ENCODE results near the gene COMMD9.
A peak's percentile ranks its signal among the peaks of the same experiment; 100 is the strongest.

Gene COMMD9

DNA sequence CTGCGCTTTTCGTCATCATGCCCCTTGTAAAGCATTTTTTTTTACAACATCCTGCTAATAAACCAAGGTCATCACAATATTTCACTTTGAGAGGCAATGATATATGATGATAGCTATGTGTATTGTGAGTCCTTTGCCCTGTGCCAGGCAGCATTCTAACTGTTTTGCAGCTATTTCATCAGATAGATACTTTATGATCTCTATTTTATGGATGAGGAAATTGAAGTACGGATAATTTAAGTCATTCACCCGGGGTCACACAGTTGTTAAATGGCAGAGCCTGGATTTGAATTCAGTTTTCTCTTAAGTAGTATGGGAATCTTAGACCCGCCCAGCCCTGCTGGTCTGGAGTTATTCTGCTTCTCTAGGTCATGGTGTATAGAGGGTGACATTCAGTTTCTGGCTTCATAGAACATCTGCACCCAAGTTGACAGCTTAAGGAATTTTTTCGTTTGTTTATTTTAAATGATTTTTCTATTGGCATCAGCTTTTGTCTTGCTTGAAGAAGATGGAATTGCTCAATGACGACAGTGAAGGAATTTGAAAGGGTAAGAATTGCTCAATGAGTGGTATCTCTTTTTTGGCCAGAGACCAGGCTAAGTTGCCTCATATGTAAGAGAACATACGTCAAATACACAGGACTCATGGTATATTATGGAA lies 7.8 kb upstream of the COMMD9 start:
- peak; percentile 61 for DNase-seq (ENCODE audit: low spot score)

- DNase-seq (ENCODE audit: low spot score) = no peak
Observed at GRCh38 chr11:36295926-36296325, 6.7 kb upstream of the COMMD9 start, which contains the start of gene PRR5L. Gene PRR5L (plus strand): TSS chr11:36296288. CDS start chr11:36401122, 104,834 bp downstream.

GRCh38 chr11:36292311-36292722 lies 3.1 kb upstream of the COMMD9 start:
- peak; percentile 77 for DNase-seq (ENCODE audit: low spot score)

DNA sequence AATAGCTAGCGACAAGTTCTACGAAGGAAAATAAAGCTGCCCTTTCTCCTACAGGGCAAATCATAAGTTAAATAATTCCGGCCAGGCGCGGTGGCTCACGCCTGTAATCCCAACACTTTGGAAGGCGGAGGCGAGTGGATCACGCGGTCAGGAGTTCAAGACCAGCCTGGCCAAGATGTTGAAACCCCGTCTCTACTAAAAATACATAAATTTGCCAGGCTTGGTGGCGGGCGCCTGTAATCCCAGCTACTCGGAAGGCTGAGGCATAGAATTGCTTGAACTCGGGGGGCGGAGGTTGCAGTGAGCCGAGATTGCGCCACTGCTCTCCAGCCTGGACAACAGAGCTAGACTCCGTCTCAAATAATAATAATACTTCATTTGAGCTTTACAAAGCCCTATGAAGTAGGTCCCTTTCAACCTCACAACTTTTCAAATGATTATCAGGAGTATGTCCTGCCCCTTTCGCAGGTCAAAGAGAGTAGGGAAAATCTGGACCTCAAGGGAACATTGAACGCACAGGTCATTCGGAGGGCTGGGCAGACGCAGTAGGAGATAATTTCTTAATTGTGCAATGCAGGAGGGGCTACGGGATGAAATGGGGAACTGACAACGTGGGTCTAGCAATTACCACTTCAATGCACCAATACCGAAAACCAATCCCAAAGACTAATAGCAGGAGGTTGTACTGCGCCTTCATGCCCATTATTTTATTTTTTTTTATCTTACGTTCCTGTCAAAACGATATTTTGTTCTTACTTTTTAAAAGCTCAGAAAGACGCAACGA lies 590 bp downstream of the COMMD9 start:
- DNase-seq (ENCODE audit: low spot score) = no peak

DNA sequence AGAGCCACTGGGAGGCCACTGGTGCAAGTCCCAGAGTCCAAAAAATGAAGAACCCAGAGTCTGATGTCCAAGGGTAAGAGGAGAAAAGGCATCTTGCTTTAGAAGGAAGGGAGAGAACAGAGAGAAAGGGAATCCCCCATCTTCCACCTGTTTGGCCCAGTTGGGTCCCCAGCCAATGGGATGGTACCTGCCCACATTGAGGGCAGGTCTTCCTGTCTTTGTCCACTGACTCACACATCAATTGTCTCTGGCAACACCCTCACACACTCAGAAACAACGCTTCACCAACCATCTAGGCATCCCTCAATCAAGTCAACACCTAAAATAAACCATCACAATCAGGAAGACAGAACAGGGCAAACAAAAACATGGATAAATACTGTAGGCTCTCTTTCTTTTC lies 6.3 kb downstream of the COMMD9 start:
- no peak for DNase-seq (ENCODE audit: low spot score)

GRCh38 chr11:36281850-36282249 lies 7.4 kb downstream of the COMMD9 start:
- DNase-seq (ENCODE audit: low spot score) = no peak

- DNase-seq (ENCODE audit: low spot score) = peak; percentile 27
Observed at GRCh38 chr11:36280531-36280930, 8.7 kb downstream of the COMMD9 start.

DNA sequence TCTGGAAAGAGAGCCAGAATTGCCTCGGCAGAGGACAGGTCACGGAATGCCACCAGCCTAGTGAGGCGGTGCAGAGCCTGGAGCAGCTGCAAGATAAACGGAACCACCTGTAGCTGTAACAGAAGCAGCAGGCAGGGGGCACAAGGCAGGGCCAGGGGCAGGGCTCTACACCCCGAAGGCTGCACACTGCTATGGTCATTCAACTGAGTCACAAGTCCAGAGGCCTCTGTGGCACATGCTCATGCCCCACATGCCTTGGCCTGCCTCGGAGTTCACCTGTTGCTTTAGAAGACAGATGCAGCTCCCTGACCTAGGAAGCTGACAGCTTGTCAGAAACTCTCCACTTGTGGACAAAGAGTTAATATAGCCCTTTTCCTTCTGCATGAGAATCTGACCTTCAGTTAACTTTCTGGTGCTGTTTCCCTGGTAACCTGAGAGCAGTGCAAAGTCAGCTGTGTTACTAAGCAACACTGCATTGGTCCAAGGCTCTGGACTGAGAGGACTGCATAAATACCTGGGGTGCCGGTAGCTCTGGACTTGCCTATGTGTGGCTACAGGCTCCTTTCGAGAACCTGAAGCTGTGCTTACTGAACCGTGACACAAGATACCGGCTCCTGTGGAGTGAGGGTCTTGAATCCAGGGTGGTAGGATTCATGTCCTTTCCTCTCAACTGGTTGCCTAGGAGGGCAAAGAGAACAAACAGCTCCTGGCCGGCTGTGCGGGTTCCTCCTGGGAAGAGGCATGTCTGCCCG lies 10.5 kb downstream of the COMMD9 start:
- DNase-seq (ENCODE audit: low spot score) = no peak

DNA sequence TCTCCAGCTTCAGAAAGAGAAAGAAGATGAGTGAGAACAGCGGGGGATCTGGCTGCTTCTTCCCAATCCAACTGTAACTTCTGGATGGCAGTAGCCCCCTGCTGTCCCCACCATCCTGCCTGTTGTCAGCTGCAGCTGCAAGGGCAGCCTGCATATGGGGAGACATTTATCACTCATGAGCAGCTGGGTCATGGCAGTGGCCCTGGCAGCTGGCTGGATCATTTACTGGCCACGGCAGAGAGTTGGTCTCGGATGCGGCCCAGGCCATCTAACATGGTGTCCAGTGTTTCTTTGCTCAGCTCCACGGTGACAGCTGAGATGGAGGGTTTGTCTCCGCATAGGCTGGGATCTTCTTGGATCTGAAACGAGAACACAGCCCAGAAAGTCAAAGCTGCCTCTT lies 14.8 kb downstream of the COMMD9 start:
- no peak for DNase-seq (ENCODE audit: low spot score)

- DNase-seq (ENCODE audit: low spot score) = no peak
Observed at GRCh38 chr11:36273110-36273509, 16.1 kb downstream of the COMMD9 start.

DNA sequence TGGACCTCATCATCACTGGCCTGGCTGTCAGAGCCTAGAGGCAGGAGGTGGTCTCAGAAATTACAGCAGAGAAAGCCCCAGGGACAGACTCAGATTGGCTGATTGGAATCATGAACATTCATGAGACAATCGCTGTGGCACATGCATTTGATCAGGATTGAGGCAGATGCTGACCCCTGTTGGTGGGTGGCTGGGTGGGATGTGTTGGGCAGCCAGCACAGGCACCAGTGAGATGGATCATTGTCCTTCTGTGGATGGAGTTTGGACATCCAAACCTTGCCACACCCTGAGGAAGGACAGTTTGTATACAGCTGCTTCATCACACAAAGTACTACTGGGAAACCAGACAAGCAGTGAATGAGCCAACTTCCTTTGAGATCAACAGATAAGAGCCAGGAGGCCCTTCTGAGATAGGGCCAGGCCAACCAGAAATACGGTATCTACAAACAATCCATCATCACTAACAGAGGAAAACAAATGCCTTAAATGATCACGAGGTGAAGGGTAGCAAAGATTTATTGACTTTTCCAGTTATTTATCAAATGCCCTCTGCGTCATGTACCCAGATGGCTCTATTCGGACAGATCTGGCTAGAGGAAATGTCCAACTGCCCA lies 17.3 kb downstream of the COMMD9 start:
- no peak for DNase-seq (ENCODE audit: low spot score)

DNA sequence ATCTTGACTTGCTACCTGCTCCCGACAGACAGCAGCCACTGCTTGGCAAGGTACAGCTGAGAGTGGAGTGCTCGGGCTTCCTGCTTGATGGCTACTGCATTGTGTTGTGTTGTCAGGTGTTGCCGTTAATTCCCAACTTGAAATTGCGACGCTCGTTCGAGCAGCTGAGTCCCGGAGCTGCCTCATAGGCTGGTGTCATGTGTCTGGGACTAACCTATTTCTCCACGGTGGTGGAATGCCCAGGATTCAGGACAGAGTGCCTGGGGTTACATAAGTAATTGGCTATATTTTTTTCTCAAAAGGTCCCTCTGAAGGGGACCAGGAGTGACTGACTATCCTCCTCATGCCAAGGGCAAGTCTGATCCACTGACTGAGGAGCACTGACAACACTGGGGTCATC lies 18.5 kb downstream of the COMMD9 start:
- DNase-seq (ENCODE audit: low spot score) = no peak

DNA sequence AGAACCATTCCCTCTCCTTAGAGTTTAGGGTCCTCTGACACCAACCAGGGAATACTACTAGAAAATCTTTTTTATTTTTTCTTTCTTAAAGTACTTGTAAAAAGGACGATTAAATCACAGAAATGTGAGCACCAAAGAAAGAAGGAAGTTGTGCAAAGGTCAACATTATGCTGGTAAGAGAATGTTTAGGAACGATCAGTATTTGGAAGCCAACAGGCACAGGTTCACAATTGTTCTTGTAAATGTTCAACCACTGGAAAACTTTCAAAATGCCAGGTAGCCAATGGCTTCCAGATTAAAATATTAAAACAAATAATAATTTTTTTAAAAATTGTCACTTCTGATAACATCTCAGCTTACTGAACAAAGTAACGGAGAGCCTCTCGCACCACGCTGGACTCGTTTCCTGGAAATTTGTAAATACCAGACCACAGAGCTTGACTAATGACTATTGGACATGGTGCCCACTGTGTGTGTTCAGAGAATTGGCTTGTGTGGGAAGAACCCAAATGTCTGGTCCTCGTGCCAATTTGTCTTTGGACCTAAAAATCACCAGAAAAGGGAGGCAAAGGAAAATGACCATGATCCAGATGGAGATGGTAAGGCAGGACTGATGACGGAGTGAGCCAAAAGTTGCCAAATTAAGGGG lies 20.8 kb downstream of the COMMD9 start:
- DNase-seq (ENCODE audit: low spot score) = no peak

DNA sequence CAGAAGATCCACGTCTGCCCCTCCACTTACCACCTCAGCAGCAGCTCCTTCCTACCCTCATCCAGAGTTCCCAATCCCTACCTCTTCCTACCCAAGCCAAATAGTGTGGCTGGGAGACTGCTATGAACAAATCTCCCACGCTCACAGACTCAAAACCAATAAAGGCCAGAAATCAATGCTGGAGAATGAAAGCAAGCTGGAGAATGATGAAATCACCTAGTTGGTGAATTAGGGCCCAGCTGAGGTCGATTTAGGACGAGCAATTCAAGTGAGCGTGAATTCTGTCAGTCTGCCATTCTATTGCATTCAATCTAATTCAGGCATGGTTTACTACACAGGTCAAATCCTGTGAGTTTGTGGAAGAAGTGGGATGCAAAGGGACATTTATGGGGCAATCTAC lies 22.5 kb downstream of the COMMD9 start:
- DNase-seq (ENCODE audit: low spot score) = no peak

- peak; percentile 76 for DNase-seq (ENCODE audit: low spot score)
Observed at GRCh38 chr11:36265793-36266628, 23.2 kb downstream of the COMMD9 start.

GRCh38 chr11:36264973-36265344 lies 24.3 kb downstream of the COMMD9 start:
- no peak for DNase-seq (ENCODE audit: low spot score)

GRCh38 chr11:36264011-36264972 lies 24.9 kb downstream of the COMMD9 start:
- DNase-seq (ENCODE audit: low spot score) = no peak

DNA sequence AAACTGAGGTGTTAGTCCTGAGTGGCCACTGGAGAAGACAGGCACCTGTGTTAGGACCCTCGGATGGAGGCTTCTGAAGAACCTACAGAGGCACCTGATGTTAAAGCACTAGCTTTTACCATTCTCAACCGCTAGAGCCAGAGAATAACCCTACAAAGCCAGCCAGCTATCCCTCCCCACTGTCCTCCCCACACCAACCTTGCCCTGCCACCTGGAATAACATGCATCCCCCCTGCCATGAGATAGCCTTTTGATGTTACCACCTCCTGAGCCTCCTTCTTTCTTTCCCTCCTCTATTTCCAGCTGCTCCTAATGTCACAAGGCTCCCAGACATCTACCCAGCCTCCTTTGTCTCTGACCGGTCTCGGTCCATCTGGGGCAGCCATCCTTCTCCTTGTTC lies 28.1 kb downstream of the COMMD9 start:
- DNase-seq (ENCODE audit: low spot score) = no peak

- peak; percentile 87 for DNase-seq (ENCODE audit: low spot score)
Observed at GRCh38 chr11:36258730-36259360, 30.4 kb downstream of the COMMD9 start.

Data from GM03348 (cell line).